Brain microvascular endothelial cell (primary cell): ENCODE data around the gene U2AF1L4.

Experiments
- DNase-seq: peaks from one replicate; pipeline ENCODE4 v3.0.0-alpha.2; 2020
- H3K27ac ChIP-seq: fragments of 250-450 bp; sonication (Bioruptor Pico); 2 replicates; pipeline ENCODE4 v1.5.1; 2020; ENCODE audit warnings: mild to moderate bottlenecking, moderate library complexity
- H3K27me3 ChIP-seq: fragments of 250-450 bp; sonication (Bioruptor Pico); replicated peaks from 2 replicates; pipeline ENCODE4 v1.5.1; 2020; ENCODE audit warnings: mild to moderate bottlenecking
- H3K36me3 ChIP-seq: fragments of 250-450 bp; sonication (Bioruptor Pico); replicated peaks from 2 replicates; pipeline ENCODE4 v1.5.1; 2020; ENCODE audit warnings: mild to moderate bottlenecking
- H3K4me3 ChIP-seq: 2 replicates; pipeline ENCODE4 v1.5.1; 2011; ENCODE audit warnings: low read depth, mild to moderate bottlenecking, control low read depth, low read length, moderate library complexity
- in situ Hi-C: cut with HindIII; loops from 2 replicates; pipeline ENCODE4 v1.10.0; 2017; ENCODE audit warnings: low sequenced_read_pairs, low pct_ligation_motif_present
- TF ChIP-seq, protein P1 (sequence below): IDR thresholded peaks from 2 replicates; pipeline ENCODE4 v1.5.1; 2011; ENCODE audit warnings: low read depth, mild to moderate bottlenecking, moderate library complexity, low read length, control low read depth, inconsistent platforms; ENCODE audit errors: missing control alignments

The U2AF1L4 gene

DNA sequence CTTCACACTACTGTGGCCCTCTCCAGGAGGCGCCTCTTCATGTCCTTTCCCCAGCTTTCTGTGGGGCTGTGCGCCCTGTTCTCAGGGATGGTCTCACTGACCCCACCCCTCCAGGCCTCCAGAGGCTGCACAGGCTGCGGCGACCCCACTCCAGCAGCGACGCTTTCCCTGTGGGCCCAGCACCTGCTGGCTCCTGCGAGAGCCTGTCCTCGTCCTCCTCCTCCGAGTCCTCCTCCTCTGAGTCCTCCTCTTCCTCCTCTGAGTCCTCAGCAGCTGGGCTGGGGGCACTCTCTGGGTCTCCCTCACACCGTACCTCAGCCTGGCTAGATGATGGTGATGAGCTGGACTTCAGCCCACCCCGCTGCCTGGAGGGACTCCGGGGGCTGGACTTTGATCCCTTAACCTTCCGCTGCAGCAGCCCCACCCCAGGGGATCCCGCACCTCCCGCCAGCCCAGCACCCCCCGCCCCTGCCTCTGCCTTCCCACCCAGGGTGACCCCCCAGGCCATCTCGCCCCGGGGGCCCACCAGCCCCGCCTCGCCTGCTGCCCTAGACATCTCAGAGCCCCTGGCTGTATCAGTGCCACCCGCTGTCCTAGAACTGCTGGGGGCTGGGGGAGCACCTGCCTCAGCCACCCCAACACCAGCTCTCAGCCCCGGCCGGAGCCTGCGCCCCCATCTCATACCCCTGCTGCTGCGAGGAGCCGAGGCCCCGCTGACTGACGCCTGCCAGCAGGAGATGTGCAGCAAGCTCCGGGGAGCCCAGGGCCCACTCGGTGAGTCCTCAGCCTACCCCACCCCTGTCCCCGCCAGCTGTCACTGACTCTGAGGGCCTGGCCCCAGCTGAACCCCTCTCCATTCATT is 41.3 kb upstream of the U2AF1L4 start:
- H3K27me3 ChIP-seq = no peaks in the 10 kb centered on the region
- TF ChIP-seq, protein P1, sequence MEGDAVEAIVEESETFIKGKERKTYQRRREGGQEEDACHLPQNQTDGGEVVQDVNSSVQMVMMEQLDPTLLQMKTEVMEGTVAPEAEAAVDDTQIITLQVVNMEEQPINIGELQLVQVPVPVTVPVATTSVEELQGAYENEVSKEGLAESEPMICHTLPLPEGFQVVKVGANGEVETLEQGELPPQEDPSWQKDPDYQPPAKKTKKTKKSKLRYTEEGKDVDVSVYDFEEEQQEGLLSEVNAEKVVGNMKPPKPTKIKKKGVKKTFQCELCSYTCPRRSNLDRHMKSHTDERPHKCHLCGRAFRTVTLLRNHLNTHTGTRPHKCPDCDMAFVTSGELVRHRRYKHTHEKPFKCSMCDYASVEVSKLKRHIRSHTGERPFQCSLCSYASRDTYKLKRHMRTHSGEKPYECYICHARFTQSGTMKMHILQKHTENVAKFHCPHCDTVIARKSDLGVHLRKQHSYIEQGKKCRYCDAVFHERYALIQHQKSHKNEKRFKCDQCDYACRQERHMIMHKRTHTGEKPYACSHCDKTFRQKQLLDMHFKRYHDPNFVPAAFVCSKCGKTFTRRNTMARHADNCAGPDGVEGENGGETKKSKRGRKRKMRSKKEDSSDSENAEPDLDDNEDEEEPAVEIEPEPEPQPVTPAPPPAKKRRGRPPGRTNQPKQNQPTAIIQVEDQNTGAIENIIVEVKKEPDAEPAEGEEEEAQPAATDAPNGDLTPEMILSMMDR = no peak
- in situ Hi-C loops = no loop called here
- H3K36me3 ChIP-seq = no peaks in the 10 kb centered on the region
- DNase-seq = no peak
- H3K27ac ChIP-seq = no peak overlapping the region
- no peak overlapping the region for H3K4me3 ChIP-seq

DNA sequence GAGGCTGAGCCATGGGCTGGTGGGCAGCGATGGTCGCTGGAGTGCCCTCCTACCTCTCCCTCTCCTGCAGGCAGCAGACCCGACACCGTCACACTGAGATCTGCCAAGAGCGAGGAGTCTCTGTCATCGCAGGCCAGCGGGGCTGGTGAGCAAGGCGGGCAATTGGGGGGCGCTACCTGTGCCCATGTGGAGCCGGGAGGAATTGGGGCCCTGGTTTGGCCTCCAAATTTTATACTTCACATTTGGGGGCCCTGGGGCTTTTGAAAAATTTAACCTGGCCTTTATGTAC is 40.1 kb upstream of the U2AF1L4 start:
- H3K27ac ChIP-seq = no peak overlapping the region
- no peak overlapping the region for H3K4me3 ChIP-seq
- H3K36me3 ChIP-seq = no peaks in the 10 kb centered on the region
- TF ChIP-seq, protein P1 = no peak
- DNase-seq = no peak
- H3K27me3 ChIP-seq = no peaks in the 10 kb centered on the region
- in situ Hi-C loops = no loop called here

DNA sequence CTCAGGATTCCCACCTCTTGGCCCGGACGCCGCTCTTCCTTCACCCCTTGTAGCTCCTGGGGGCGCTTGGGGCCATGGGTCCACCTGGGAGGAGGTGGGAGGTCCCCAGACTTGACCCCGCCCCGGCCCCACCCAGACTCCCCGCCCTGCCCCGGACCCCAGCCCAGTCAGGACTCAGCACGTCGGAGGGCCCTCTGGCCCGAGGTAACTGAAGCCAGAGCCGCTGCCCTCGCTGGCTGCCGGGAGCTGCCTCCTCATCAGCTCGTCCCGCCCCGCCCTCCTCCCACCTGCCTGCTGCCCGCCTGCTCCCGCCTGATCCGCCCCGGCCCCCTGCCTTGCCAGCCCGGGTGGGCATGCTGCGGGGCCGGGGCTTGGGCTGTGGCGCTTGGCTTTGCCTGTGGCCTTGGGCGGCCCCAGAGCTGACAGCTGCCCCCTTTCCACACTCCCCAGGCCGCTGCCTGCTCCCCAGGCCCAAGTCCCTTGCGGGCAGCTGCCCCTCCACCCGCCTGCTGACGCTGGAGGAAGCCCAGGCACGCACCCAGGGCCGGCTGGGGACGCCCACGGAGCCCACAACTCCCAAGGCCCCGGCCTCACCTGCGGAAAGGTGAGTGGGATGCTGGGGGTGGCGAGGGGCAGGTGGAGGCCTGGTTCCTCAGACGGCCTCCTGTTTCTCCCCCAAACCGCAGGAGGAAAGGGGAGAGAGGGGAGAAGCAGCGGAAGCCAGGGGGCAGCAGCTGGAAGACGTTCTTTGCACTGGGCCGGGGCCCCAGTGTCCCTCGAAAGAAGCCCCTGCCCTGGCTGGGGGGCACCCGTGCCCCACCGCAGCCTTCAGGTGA is 39.5 kb upstream of the U2AF1L4 start:
- H3K36me3 ChIP-seq = no peaks in the 10 kb centered on the region
- no peak overlapping the region for H3K4me3 ChIP-seq
- TF ChIP-seq, protein P1 = no peak
- H3K27ac ChIP-seq = no peak overlapping the region
- no peak for DNase-seq
- in situ Hi-C loops = no loop called here
- no peaks in the 10 kb centered on the region for H3K27me3 ChIP-seq

DNA sequence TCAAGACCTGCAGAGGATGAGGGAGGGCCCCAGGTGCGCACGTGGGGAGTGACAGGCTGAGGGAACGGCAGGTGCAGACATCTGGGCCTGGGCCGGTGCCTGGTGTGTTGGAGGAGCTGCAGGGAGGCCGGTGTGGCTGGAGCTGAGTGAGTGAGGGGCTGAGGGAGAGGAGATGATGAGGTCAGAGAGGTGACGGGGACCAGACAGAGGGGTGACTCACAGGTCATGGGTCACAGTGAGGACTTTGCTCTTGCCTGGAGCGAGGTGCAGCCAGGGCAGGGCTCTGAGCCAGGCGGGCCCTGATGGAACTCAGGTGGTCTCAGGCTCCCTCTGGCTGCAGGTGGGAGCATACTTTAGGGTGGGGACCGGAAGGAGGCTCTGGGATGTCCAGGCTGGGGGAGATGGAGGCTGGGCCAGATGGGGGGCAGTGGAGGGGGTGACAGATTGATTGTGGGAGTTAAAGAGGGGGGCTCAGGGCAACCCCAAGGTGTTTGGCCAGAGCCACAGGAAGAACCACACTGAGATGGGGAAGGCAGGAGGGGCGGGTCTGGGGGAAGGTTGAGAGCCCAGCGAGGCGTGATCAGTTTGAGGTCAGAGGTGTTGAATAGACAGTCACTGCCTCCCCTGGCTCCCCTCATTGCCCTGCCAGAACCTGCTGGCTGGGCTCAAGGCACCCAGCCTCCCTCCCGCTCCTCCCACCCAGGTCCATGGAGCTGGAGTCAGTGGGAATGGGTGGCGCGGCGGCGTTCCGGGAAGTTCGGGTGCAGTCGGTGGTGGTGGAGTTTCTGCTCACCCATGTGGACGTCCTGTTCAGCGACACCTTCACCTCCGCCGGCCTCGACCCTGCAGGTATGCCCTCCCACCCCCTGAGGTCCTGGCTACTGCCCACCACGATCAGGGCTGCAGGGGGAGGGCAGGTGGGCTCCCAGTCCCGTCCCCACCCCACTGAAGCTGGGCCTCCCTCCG is 38.5 kb upstream of the U2AF1L4 start:
- H3K36me3 ChIP-seq = no peaks in the 10 kb centered on the region

DNA sequence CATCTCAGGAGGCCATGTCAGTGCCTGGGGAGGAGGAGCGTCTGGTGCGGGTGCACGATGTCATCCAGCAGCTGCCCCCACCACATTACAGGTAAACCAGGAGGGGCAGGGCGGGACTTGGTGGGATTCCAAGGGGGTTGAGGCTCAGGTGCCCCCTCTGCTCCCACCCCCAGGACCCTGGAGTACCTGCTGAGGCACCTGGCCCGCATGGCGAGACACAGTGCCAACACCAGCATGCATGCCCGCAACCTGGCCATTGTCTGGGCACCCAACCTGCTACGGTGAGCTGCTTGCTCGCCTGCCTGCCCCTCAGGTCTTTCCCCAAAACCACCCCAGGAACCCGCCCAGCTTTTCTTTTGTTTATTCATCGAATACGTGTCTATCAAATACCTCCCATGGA is 37.4 kb upstream of the U2AF1L4 start:
- H3K36me3 ChIP-seq = no peaks in the 10 kb centered on the region
- no peak for DNase-seq
- in situ Hi-C loops = no loop called here

More for the DNA sequence above, 38.5 kb upstream of the U2AF1L4 start:
- TF ChIP-seq, protein P1 = peak; percentile 17
- no peak for DNase-seq
- Histone ChIP-seq H3K4me3 (no peak overlapping the region), H3K27ac (no peak overlapping the region), H3K27me3 (no peaks in the 10 kb centered on the region)
- in situ Hi-C loops = no loop called here

More for the DNA sequence above, 37.4 kb upstream of the U2AF1L4 start:
- TF ChIP-seq, protein P1 = no peak
- Histone ChIP-seq H3K27me3 (no peaks in the 10 kb centered on the region), H3K27ac (no peak overlapping the region), H3K4me3 (no peak overlapping the region)
